ENCODE measurements around the gene TRIM36. TPM values are rescaled to one million over a fixed set of nuclear protein-coding genes. Genes with fewer than 3 reads are reported as not detected.

The TRIM36 gene
- total RNA-seq, 1 experiment from 2014 or later: 0.95 TPM

DNA sequence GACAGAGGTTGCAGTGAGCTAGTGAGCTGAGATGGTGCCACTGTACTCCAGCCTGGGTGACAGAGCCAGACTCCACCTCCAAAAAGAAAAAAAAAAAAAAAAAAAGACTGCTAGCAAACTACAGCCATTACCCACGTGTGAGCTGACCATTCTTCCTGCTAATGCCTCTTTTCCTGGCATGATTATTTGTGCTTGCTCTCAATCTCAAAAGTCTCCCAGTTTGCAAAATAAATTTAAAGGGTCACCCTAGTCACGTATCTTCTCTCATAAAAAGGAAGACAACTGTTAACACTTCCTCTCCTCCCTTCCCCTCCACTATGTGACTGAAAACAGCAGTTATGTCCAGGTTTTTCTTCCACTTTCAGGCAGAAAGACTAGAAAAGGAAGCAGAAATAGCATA lies 37.2 kb downstream of the TRIM36 start:
- Mint-ChIP-seq H3K27me3 (ENCODE audit: insufficient read depth, unreplicated experiment) (no peaks in the 10 kb centered on the region), H3K27ac (ENCODE audit: unreplicated experiment) (no peak overlapping the region), H3K4me3 (ENCODE audit: unreplicated experiment) (no peak overlapping the region), H3K9me3 (ENCODE audit: unreplicated experiment) (no peaks in the 10 kb centered on the region), H3K4me1 (ENCODE audit: low read depth, unreplicated experiment) (no peaks in the 10 kb centered on the region), H3K36me3 (ENCODE audit: insufficient read depth, unreplicated experiment) (no peaks in the 10 kb centered on the region)
- Histone ChIP-seq H3K27me3 (replicated peaks; ENCODE audit: control insufficient read depth, insufficient read depth, low read length) (no peaks in the 10 kb centered on the region), H3K36me3 (ENCODE audit: control insufficient read depth, insufficient read depth, low read length) (no peaks in the 10 kb centered on the region), H3K4me1 (no peaks in the 10 kb centered on the region), H3K4me3 (ENCODE audit: low read depth, low read length) (no peak overlapping the region), H3K9me3 (no peaks in the 10 kb centered on the region)
- ChIA-PET CTCF (interaction anchor here (0.6 kb wide), 1 partner anchor 47 kb away, joined by 3 read pairs; no protein-coding TSS in a partner anchor), POLR2A (no interaction called here)
- TF ChIP-seq, protein P1, sequence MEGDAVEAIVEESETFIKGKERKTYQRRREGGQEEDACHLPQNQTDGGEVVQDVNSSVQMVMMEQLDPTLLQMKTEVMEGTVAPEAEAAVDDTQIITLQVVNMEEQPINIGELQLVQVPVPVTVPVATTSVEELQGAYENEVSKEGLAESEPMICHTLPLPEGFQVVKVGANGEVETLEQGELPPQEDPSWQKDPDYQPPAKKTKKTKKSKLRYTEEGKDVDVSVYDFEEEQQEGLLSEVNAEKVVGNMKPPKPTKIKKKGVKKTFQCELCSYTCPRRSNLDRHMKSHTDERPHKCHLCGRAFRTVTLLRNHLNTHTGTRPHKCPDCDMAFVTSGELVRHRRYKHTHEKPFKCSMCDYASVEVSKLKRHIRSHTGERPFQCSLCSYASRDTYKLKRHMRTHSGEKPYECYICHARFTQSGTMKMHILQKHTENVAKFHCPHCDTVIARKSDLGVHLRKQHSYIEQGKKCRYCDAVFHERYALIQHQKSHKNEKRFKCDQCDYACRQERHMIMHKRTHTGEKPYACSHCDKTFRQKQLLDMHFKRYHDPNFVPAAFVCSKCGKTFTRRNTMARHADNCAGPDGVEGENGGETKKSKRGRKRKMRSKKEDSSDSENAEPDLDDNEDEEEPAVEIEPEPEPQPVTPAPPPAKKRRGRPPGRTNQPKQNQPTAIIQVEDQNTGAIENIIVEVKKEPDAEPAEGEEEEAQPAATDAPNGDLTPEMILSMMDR (IDR thresholded peaks at IDR 0.05; ENCODE audit: insufficient read depth in 1 of 2, low read depth in 1 of 2, low read length in 1 of 2, severe bottlenecking in 1 of 2, unreplicated experiment in 1 of 2): no peak
- no peak for DNase-seq
- intact Hi-C loops (cut with micrococcal nuclease; ENCODE audit: unreplicated experiment): no loop called here
- BruUV-seq (replicated peaks): no TSS peak

DNA sequence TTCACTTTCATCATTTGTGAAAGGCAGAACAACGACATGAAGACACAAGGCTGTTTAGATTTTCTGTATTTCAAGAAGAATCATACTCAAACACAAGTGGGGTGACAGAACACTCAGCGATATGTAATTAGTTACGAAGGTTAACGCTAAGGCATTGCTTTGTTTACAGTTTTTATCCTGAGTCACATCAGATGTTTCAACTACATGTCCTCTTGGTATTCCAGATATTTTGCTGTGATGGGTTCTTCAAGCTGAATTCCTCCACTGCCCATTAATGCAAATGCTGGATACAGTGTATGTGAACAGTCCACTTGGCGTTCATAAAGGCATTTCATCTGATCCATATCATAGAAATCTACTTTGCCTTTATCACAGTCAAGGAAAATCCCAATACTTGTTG lies 43.4 kb downstream of the TRIM36 start:
- no peak overlapping the region for H3K27ac Mint-ChIP-seq (ENCODE audit: unreplicated experiment)
- CTCF ChIA-PET: no interaction called here
- intact Hi-C loops (cut with micrococcal nuclease; ENCODE audit: unreplicated experiment): no loop called here
- H3K27me3 ChIP-seq (replicated peaks; ENCODE audit: control insufficient read depth, insufficient read depth, low read length): no peaks in the 10 kb centered on the region
- POLR2A ChIA-PET: no interaction called here
- TF ChIP-seq, protein P1 (IDR thresholded peaks at IDR 0.05; ENCODE audit: insufficient read depth in 1 of 2, low read depth in 1 of 2, low read length in 1 of 2, severe bottlenecking in 1 of 2, unreplicated experiment in 1 of 2): no peak
- H3K27me3 Mint-ChIP-seq (ENCODE audit: insufficient read depth, unreplicated experiment): no peaks in the 10 kb centered on the region
- H3K9me3 ChIP-seq: no peaks in the 10 kb centered on the region
- H3K4me1 ChIP-seq: no peaks in the 10 kb centered on the region
- no peaks in the 10 kb centered on the region for H3K36me3 ChIP-seq (ENCODE audit: control insufficient read depth, insufficient read depth, low read length)
- BruUV-seq (replicated peaks): no TSS peak
- no peak for DNase-seq
- no peaks in the 10 kb centered on the region for H3K36me3 Mint-ChIP-seq (ENCODE audit: insufficient read depth, unreplicated experiment)
- H3K4me3 Mint-ChIP-seq (ENCODE audit: unreplicated experiment): no peak overlapping the region
- no peak overlapping the region for H3K4me3 ChIP-seq (ENCODE audit: low read depth, low read length)
- no peaks in the 10 kb centered on the region for H3K4me1 Mint-ChIP-seq (ENCODE audit: low read depth, unreplicated experiment)
- no peaks in the 10 kb centered on the region for H3K9me3 Mint-ChIP-seq (ENCODE audit: unreplicated experiment)

DNA sequence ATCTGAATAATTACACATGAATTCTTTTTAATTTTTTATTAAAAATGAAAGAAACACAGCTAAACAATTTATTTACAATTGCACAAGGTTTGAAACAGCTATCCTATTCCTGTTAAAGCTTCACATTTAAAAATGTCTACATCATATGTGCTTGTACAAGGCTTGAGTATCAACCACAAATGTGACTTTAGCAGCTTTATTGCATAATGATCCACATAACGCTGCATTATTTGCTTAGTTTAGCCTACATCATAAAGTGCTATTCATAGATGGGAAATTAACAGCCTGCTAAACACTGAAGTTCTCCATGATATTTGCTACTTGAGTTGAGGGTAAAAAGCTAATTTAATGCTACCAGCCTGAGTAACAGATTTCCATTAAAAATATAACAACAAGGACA lies 45.0 kb downstream of the TRIM36 start:
- Histone ChIP-seq H3K27me3 (replicated peaks; ENCODE audit: control insufficient read depth, insufficient read depth, low read length) (no peaks in the 10 kb centered on the region), H3K4me1 (no peaks in the 10 kb centered on the region), H3K9me3 (no peaks in the 10 kb centered on the region), H3K4me3 (ENCODE audit: low read depth, low read length) (no peak overlapping the region), H3K36me3 (ENCODE audit: control insufficient read depth, insufficient read depth, low read length) (no peaks in the 10 kb centered on the region)
- Mint-ChIP-seq H3K36me3 (ENCODE audit: insufficient read depth, unreplicated experiment) (no peaks in the 10 kb centered on the region), H3K27ac (ENCODE audit: unreplicated experiment) (no peak overlapping the region), H3K9me3 (ENCODE audit: unreplicated experiment) (no peaks in the 10 kb centered on the region), H3K27me3 (ENCODE audit: insufficient read depth, unreplicated experiment) (peaks cover 4% of the 10 kb centered on the region), H3K4me3 (ENCODE audit: unreplicated experiment) (no peak overlapping the region), H3K4me1 (ENCODE audit: low read depth, unreplicated experiment) (no peaks in the 10 kb centered on the region)
- BruUV-seq (replicated peaks): no TSS peak
- intact Hi-C loops (cut with micrococcal nuclease; ENCODE audit: unreplicated experiment): no loop called here
- ChIA-PET CTCF (no interaction called here), POLR2A (no interaction called here)
- DNase-seq: no peak
- TF ChIP-seq, protein P1 (IDR thresholded peaks at IDR 0.05; ENCODE audit: insufficient read depth in 1 of 2, low read depth in 1 of 2, low read length in 1 of 2, severe bottlenecking in 1 of 2, unreplicated experiment in 1 of 2): no peak

Data from Caco-2 (cell line).